Fibroblast of skin of right biceps (primary cell): Measurements from ENCODE around the gene CELSR1.

Source experiments
- DNase-seq: peaks from one replicate; pipeline ENCODE4 v3.0.0-alpha.2; 2013

CELSR1 gene

DNA sequence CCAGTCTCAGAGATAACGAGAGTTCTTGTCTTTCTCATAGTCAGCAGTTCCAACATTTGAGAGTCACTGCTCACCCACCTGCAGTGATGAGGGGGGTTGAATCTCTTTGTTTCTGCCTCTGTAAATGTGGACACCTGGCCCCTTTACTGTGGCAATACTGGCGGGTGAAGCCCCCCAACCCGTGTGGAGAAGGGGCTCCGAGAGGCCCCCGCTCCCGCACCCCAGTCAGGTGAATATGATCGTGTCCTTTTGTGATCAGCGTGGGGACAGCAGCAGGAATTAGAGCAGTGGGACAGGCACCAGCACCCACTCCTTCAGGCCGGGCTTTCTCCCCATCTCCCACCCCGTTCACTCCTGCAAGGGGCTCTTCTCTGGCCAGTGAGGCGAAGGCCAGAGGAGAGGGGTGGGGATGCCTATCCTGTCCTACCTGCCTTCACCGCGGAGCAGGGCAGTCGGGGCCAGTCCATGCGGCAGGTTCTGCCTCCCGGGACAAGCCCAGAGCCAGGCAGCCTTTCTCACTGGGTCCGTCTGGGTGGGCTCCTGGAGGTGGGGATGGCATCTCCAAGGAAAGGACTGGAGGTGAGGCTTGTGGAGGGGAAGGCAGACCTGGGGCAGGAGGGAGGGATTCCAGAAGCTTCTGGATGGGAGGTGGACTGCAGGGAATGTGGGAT is 12.7 kb upstream of the CELSR1 start:
- DNase-seq: no peak

DNA sequence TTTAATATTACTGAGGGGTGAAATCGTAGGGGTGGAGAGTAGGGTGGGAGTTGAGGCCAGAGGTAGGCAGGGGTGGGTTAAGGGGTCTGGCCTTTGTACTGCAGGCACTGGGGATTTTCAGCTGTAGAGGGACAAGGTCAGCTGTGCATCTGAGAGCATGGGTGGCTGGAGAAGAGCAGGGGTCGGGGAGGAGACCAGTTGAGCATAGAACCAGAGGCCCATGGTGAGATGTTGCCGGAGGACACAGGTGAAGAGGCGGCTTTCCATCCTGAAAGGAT is 12.1 kb upstream of the CELSR1 start:
- DNase-seq: no peak

DNA sequence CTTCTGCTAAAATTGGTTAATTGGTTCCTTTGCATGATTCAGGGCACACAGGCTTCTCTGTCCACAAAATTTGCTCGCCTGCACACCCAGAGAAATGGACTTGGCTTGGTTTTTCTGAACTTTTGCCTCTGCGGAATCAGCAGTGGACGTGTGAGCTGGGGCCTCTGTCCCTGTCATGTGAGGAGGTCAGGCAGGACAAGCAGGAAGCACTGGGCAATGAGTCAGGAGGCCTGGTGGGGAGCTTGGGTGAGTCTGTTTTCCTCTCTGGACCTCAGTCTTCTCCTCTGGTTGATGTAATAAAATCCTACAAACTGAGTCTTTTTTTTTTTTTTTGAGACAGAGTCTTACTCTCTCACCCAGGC is 10.4 kb upstream of the CELSR1 start:
- peak; percentile 71 for DNase-seq

DNA sequence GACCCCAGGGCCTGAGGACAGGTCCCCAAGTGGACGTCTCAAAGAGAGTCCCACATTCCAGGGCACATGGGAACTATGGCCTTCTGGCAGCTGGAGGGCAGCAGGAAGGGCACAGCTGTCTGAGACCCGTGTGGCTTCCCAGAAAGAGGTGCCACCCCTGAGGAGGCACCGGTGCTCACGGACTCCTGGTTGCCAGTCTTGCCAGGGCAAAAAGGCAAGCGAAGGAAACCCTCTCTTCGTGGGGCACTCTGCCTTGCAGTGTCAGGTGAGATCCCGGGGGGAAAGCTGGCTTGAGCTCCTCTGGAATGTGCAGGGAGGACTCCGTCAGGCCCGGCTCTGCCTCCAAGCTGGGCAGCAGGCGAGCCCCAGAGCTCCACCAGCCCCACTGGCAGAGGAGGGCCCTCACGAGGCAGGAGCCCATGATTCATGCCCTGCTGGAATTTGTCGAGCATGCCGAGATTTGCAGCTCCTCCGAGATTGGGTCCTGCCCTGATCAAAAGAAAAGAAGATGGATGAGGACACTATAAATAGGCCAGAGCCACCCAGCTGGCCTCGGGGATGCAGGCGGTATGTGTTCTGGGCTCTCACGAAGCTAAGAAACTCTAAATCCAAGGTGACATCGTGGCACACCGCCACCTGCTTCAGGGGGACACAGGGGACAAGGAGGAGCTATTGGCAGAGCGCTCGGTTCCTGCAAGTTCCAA is 9.9 kb upstream of the CELSR1 start:
- peak; percentile 72 for DNase-seq

DNA sequence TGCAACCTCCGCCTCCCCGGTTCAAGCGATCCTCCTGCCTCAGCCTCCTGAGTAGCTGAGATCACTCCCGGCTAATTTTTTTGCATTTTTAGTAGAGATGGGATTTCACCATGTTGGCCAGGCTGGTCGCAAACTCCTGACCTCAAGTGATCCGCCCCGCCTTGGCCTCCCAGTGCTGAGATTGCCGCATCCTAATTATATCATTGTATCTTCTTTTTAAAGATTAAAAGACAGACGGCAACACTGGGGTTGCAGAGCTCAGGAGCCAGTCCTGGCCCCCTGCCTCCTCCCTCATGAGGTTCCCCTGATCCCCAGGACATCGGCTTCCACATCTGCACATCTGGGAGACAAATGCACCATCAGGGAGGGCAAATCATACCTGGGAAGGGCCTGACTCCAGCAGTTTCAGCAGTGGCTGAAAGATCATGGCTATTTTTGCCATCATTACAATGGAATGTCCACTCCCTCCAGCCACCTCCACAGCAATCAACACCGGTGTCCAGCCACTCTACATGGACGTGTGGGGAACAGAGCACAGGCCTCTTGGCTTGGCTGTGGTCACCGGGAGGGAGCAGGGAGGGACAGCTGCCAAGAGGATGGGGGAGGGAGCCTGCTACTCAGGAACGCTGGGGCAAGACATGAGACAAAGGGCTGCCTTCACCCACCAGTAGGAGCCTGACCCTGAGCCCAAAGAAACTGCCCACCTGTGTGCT is 9.2 kb upstream of the CELSR1 start:
- DNase-seq: peak; percentile 33

DNA sequence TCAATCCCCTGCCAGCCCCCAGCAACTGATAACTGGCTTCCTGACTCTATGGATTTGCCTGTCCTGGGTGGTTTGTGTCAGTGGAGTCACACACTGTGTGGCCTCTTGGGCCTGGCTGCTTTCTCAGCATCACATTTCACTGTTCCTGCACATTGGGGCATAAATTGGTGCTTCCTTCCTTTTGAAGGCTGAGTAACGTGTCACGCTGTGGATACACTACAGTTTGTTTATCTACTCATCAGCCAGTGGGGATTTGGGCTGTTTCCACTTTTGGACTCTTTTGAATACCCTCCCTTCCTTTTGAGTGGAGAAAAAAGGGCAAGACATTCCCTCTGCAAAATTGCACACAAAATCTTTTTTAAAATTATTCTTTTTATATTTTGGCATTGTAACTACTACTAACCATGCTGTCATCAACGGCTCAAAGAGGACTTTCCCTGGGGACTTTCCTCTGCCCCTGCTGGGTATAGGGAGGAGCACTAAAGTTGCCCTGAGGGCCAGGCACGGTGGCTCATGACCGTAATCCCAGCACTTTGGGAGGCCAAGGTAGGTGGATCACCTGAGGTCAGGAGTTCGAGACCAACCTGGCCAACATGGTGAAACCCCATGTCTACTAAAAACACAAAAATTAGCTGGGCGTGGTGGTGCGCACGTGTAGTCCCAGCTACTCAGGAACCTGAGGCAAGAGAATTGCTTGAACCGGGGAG is 7.8 kb upstream of the CELSR1 start:
- DNase-seq: no peak

DNA sequence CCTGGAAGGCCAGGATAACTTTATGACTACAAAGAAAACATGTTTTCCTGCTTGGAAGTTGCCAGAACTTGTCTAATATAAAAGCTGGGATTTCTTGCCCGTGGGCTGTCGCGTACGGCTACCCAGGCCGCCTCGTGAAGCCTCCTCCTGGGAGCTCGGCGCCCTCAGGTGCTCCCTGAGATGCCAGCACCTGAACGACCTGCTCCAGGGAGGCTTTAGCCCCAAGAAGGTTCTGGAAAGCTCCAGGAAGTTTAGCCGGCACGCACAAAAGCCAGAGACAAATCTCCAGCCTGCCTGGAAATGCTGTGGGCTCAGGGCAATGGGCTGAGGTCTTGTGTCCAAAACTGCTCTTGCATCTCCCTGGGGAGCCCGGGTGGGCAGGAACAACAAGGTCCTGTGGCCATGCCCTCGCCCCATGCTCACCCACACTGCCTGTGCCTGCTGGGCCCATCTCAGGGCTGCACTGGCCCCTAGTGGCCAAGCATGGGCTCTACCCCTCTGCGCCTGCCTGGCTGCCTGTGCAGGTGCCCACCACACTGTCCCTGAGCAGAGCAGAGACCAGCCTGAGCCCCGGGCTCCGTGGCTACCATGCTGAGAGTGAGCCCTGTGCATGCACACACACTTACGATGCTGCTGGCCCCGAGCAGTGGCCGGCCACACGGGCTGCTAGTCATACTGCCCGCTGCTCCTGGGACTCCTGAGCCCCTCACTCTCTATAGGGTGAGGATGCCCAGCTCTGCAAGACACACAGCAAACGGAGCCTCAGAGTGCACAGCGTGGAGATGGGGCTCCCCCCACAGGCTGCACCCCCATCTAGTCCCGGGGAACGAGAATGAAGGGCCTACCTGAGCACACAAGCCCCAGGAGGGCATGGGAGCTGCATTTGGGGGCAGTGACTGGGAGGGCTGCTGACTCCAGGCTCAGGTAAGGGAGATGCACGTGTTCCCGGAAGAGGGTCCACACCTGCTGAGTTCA is 4.9 kb upstream of the CELSR1 start:
- DNase-seq: peak; percentile 45

DNA sequence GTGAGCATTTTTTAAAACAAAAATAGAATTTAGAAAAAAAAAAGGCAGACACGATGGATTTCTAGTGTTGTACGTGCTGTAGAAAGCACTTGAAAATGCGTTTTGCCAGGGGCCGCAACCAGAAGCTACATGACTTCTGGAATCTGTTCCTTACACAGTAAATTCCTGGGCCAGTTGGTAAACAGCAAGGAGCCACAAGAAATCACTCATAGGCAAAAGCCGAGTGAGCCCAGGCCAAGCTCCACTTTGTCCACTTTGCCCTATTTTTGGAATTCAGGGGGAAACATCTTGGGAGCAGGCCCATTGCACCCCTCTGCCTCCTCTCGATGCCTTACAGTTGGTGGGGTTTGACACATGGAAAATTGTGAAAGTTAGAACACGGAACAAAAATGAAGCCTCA is 4.1 kb upstream of the CELSR1 start:
- no peak for DNase-seq

DNA sequence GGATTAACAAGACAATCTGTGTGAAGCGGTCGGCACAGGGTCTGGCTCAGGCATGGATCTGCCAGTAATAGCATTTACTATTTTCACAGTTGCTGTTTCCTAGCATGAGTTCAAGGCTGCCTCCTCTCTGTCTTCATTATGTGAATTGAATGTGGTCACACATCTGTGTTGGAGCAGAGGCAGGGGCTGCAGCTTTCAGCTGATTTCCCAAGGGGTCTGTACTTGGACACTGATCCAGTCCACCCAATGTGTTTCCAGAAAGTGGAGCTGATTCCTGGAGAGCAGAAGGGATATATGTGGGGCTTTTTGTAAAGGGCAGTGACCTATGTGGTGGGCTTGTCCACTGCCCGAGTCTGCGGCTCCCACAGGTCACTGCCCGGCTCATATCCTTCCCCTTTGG is 3.5 kb upstream of the CELSR1 start:
- no peak for DNase-seq

DNA sequence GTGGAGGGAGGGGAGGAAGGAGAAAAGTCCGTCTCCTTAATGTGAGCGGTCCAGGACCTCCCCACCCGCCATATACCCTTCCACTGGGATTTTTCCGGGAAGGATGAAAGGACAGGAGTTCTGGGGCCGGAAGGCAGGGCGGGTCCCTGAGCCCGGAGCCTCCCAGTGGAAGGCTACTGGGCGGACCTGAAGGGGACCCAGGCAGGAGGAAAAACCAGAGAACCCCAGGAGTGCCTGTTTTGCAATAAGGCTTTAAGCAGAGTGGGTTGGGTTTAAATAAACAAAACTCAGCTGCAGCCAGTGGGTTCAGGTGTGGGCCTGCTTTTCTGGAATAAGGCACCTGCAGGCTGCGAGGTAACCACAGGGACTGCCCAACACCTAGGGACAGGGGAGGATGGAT is 1.7 kb upstream of the CELSR1 start:
- no peak for DNase-seq

DNA sequence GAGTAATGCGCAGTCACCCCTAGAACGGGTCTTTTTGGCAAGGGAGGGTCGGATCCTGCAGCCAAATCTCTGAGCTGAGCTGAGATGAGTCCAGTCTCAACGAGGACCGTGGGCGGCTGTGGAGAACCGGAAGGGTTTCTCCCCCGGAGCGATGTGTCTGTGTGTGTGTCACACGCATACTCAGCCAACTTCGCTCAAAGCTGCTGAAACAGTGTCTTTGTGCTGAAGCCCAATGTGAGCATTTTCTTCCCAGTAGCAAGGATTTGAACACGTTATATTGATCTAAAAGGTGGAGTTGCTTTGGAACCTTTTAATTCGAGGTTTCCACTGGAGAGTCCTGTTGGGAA is 1.4 kb upstream of the CELSR1 start:
- DNase-seq: peak; percentile 26

DNA sequence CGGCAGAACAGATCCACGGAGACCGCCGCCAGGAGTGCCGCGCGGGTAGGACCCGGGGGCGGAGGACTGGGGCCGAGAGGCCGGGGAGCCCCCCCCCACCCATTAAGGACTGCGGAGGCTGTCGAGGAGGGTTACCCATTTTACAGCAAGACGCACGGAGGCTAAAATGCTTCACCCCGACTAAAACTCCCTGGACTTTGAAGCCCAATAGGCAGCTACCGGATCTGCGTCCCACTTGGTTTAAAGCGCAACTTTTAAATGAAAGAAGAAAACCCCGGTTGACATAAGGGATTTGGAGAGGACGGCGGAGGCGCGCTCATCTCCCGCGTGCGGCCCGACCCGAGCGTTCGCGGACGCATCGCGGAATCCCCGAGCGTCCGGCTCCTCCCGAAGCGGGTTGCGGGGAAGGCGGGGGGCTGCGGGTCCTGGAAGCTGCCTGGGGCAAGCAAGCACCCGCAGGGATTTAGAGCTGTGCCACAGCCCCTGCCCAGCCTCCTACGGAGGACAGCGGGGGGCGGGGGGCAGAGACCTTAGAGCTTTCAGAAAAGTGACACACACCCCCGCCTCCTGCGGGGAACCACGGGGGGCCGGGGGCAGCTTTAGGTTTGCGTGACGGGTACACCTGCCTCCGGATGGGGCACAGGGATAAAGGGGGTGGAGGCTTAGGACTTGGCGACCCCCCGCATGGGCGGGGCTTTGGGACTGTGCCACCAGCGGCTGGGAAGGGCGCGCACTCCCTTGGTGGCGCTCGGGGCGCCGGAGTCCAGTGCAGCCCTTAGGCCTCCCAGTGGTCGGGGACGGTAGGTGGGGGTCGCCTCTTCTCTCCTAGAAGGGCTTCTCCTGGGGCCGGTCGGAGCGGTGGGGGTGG is 760 bp upstream of the CELSR1 start:
- DNase-seq: no peak

DNA sequence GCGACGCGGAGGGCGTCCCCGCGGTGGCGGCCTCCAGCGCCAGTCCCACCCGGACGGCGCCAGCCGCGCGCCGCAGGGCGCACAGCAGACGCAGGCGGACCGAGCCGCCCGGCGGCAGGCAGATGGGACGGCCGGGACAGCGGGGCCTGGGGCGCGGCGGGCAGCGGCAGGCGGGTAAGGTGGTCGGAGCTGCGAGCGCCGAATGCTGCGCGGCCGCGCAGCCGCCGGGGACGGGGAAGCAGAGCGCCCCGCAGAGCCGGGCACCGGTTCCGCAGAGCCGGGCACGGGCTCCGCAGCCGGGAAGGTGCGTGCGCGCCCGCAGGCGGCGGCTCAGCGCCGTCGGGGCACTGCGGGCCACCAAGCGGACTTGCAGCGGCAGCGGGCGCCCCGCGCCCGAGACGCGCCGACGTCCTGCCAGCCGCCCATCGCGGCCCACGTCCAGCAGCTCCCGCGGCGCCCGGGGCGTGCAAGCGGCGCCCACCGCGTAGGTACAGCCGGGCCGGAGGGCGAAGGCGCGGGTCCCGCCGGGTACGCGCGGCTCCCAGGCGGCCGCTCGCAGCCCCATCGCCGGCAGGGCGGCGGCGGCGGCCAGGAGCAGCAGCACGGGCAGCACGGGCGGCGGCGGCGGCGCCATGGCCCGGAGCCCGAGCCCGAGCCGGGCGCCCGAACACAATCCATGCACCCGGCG is 739 bp downstream of the CELSR1 start:
- DNase-seq: no peak

DNA sequence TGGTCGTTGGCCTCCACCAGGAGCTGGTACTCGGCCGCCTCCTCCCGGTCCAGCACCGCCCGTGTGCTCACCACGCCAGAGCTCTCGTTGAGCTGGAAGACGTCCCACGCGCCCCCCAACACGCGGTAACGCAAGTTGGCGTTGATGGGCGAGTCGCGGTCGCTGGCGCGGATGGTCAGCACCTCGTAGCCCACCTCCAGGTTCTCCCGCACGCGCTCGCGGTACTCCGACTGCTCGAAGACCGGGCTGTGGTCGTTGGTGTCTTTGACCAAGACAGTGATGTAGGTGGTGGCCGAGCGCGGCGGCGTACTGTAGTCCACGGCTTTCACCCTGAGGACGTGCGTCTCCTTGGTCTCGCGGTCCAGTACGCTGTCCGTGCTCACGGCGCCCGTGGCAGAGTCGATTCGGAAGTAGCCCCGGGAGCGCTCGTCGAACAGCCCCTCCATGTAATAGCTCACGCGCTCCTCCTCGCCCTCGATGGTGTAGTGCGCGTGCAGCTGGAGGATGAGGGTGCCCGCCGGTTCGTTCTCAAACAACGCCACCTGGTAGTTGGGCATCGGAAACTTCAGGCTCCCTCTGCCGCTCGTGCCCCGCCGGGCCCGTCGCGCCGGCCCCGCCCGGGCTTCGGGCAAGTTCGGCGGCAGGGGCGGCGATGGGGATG is 1.4 kb downstream of the CELSR1 start:
- DNase-seq: no peak

DNA sequence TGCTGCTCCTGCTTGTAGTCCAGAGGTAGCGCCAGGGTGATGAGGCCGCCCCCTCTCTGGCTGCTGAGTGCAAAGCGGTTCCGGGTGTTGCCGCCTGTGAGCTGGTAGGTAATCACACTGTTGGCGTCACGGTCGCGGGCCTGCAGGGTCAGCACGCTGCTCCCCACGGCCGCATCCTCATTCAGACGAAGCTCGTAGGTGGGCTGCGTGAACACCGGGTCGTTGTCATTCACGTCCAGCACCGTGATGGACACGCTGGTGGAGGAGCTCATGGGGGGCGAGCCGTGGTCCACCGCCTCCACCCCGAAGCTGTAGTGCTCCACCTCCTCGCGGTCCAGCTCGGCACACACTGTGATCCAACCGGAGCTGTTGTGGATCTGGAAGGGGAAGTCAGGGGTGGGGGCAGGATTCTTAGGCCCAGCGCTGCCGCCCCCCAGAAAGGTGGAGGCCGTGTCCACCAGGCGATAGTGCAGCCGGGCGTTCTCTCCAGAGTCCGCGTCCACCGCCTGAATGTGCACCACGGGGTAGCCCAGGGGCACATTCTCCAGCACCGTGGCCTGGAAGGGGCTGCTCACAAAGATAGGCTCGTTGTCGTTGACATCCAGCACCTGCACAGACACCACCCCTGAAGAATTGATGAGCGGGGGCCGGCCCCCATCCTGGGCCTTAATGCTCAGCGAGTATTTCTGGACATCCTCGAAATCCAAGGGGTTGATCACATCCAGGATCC is 2.4 kb downstream of the CELSR1 start:
- DNase-seq: no peak

DNA sequence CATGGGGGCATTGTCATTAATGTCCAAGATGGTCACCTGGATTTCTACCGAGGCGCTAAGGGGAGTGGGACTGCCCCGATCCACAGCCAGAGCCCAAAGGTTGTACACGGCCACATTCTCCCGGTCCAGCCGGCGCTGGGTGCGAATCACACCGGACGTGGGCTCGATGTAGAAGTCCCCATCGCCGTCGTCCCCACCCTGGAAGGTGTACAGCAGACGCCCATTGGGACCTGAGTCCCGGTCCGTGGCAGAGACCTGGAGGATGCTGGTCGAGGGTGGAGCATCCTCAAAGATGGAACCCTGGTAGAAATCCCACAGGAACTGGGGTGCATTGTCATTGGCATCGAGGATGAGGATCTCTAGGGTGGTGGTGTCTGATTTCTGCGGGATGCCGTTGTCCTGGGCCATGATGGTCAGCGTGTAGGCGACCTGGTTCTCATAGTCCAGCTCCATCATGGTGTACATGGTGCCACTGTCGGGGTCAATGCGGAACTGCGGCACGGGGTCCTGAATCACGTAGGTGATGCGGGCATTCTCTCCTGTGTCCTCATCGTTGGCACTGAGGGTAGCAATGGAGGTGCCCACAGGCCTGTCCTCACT is 3.1 kb downstream of the CELSR1 start:
- no peak for DNase-seq

DNA sequence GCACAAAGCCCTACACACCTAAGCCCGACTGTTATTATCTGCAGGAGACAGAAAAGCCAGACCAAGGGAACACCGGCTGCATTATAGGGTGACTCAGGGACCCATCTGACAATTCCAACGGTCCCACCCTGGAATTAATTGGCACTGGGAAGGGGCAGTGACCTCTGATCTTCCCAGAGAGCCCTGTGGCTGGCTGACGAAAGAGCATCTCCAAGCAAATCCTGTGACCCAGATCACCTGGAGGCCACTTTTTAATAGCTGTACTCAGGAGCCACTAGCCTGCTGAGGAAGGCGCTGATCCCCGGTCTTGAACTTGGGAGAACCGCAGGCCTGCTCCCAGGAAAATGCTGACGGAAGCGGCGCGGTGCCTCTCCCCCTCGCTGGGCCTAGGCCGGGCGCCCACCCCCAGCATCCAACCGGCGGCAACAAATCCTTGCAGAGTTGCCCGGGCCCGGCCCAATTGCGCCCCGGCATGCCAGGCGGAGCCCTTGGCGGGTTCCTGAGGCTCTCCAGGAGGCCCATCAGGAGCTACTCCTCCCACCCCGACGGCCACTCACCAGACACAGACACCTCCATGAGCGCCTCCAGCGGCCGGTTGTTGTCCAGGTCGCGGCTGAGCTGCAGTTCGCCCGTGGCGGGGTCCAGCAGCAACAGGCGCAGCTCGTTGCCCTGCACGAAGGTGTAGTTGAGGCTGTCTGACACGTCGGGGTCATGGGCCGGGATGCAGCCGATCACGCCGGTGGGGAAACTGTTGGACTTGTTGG is 4.2 kb downstream of the CELSR1 start:
- DNase-seq: no peak

DNA sequence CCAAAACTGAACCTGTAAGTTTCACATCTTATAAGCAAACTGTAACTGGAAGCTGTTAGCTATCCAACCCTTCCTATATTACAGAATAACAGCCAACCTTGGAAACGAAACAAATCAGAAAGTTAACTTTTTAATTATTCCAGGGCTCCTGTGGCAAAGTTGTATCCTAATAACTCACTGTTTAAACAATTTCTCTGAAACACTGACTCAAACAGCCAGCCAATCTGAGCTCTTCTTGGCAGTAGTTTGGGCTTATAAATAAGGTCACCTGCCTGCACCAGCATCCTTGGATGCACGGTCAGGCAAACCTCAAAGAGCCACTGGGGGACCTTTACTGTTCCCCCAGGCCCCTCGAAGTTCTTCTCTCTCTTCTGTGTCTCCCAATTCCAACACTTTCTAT is 5.0 kb downstream of the CELSR1 start:
- no peak for DNase-seq
